ENCODE measurements around the gene DIRAS1.

- TF ChIP-seq CTCF (conservative IDR thresholded peaks at IDR 0.05; ENCODE audit: low read depth, low read length) (no peak), SMC3 (IDR thresholded peaks at IDR 0.05; ENCODE audit: low read depth, low read length) (no peak), POLR2A (IDR thresholded peaks at IDR 0.05; ENCODE audit: low read depth, low read length) (no peak), NFE2L2 (IDR thresholded peaks at IDR 0.05; ENCODE audit: low read depth, low read length) (no peak), MXI1 (IDR thresholded peaks at IDR 0.05; ENCODE audit: borderline replicate concordance, low read depth, low read length) (no peak), ELK1 (IDR thresholded peaks at IDR 0.05; ENCODE audit: borderline replicate concordance, low read depth, low read length) (no peak), MAFK (IDR thresholded peaks at IDR 0.05; ENCODE audit: low read depth, low read length) (no peak), CHD1 (IDR thresholded peaks at IDR 0.05; ENCODE audit: low read depth, low read length) (no peak), USF2 (IDR thresholded peaks at IDR 0.05; ENCODE audit: low read depth, low read length) (no peak), MAZ (IDR thresholded peaks at IDR 0.05; ENCODE audit: borderline replicate concordance, low read depth, low read length) (no peak), RAD21 (IDR thresholded peaks at IDR 0.05; ENCODE audit: low read length) (no peak), CEBPB (IDR thresholded peaks at IDR 0.05; ENCODE audit: low read depth, low read length) (no peak)
These were observed 52.9 kb downstream of the DIRAS1 start for GRCh38 chr19:2668175-2668763.
